Stimulated activated CD4-positive, alpha-beta T cell treated with anti-CD3 and anti-CD28 coated beads, Interleukin-2, amount 100 ng/mL, for 48 hours (primary cell): ENCODE results near the gene HNRNPDL.

ENCODE experiments used
- DNase-seq, 2 donors: peaks; one replicate each; pipeline ENCODE4 v3.0.0-alpha.2; 2020

The HNRNPDL gene

DNA sequence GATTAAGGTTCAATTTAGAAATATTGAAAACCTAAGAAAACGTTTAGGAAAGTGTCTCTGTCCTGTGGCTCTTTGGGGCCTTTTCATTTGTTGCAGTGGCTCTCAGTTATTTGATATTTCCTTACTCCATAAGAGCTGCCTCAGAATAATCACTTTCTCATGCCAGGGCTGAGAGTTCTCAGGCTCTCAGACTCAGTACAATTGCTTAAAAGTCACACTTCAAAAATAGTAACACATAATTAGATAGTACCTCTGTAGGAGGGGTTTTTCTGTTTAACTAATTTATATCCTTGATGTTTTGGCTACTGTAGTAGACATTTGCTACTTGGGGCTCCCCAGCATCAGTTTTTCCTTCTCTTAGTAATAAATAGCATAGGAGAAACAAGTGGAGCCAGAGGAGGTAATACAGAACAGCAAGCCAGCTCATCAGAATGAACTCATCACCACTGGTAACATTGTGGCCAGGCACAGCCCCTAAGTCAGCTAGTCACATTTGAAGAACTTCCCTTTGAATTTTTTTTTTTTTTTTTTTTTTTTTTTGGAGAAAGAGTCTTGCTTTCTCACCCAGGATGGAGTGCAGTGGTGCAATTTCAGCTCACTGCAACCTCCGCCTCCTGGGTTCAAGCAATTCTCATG lies 48.5 kb downstream of the HNRNPDL start:
- no peak for DNase-seq

DNA sequence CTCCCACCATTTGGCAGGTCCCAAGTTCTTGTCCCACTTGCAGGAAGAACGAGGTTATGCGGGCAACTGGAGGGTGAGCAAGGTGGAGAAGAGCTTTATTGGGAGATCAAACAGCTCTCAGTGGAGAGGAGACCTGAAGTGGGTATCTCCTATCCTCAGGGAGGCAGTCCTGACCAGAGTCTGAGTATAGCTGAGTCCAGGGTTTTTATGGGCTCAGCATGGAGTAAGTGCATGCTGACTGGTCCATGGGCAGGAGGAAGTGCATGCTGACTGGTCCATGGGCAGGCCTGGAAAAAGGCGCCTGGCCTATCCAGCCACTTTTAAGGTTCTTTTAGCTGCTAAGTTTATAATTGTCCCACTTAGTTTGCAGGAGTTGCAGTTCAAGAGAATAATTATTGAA lies 49.0 kb downstream of the HNRNPDL start:
- no peak for DNase-seq

DNA sequence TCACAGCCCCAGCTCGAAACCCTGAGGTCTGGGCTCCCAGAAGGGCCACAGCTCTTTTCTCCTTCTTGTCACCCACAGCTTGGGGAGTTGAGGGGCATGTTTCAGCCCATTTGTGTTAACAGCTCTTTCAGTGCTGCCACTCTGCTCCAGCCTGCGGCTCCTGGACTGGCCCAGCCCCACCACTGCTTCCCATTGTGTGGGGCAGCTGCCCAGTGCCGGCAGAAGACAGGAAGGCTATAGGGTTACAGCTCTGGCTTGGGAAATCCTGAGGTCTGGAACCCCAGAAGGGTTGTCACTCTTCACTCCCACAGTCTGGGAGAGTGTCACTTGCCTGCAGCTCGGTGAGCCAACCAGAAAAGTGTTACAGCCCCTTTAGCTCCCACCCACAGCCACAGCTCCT lies 49.4 kb downstream of the HNRNPDL start:
- DNase-seq: no peak

DNA sequence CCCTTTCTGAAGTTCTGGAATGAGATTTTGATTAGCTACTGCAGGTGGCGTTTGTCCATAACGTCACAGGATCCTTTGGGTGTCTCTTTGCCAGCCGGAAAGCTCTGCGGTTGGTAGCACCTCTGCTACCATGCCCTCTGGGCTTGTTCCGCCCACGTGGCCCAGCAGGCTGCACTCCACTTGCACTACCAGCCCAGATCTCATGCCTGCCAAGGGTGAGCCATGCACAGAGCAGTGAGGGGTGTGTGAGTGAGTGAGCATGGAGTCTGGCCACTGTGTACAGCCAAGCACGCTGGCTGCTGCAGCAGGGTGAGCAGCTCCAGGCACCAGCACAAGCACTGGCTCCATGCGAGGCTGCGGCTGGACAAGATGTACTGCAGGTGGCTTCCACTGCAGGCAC lies 49.9 kb downstream of the HNRNPDL start:
- no peak for DNase-seq

DNA sequence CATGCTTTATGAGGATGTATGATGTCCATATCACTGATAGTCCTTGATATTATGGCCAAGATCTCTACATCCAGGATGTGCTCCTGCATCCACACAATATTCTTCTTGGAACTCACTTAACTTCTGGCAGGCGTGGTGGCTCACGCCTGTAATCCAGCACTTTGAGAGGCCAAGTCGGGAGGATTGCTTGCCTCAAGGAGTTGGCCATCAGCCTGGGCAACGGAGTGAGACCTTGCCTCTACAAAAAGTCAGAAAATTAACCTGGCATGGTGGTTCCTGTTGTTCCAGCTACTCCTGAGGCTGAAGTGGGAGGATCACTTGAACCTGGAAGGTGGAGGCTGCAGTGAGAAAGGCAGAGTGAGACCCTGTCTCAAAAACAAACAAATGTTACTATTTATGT lies 54.2 kb downstream of the HNRNPDL start:
- DNase-seq: no peak

DNA sequence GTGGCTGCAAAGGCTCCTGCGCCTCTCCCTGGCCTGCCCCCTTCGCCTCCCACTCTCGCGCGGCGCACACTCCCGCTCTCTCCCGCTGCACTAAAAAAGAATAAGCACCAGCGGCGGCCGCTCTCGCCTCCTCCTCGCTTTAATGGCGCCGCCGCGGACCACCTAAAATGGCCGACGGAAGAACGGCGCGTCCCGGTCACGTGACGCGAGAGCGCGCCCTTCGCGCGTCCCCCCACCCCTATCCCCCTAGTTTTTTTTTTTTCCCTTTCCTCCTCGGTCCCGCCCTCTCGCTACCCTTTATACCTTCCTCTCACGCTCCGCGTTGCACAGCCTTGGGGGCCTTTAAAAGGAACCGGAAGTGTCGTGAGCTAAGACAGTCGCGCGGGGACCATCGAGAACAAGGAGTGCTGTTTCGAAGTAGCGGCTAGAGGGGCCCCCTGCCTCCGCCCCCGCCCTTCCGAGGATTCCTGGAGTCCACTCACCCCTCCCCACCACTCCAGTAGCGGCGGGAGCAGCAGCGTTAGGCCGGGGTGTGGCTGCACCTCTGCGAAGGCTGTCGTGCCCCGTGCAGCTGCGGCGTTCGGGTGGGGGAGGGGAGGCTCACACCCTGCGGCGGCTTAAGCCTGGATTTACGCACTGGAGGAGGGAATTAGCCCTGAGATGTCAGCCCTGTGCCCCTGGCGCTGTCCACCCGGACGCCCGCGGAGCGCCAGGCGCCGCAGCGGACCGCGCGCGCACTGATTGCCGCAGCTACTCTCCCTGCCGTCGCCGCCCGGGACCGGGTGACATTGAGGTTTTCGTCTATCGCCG lies 56.2 kb downstream of the HNRNPDL start, which contains the start of gene HNRNPD:
Gene HNRNPD (minus strand): TSS at position 176 of the 810 bp plus-strand sequence. CDS start 313 bp downstream, outside the sequence.
- peak; percentile 84 to 91 for DNase-seq

DNA sequence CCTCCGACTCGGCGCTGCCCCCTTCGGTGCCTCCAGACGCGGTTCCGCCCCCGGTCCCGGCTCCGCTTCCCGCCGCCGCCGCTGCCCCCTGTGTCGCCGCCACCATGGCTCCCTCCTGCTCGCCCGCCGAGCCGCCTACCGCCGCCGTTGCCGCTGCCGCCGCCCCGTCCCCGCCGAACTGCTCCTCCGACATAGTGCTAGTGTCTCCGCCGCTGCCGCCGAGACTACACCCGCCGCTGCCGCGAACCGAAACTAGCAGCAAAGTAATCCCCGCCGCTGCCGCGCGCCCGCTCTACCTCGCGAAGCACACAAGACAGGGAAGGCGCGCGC lies 56.8 kb downstream of the HNRNPDL start:
- DNase-seq: peak in 1 of 2 donors; percentile 45
